NCI-H146 (cell line): ENCODE results near the gene BAIAP3.

Experiments used
- DNase-seq: peaks from one replicate; lab custom pipeline; 2025; lab: John Stamatoyannopoulos, UW

Gene BAIAP3

GRCh38 chr16:1371054-1371978 lies 37.9 kb downstream of the BAIAP3 start:
- no peak for DNase-seq

GRCh38 chr16:1372292-1372950 lies 39.0 kb downstream of the BAIAP3 start:
- DNase-seq: no peak

GRCh38 chr16:1374418-1375297 lies 41.2 kb downstream of the BAIAP3 start:
- DNase-seq: no peak

DNA sequence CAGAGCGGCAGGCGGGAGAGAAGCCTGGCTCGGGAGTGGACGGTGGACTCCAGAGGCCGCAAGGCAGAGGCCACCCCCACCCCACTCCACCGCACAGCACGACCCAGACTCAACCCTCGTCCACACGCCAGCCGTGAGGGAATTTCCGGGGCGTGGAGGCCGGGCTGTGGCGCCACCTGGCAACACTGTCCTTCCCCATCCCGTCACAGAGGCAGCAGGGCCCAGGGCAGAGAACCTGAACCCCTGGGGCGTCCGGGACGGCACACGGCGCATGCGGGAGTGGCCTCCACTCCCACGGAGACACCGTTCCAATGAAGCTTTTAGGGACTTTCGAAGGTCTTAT lies 41.8 kb downstream of the BAIAP3 start:
- no peak for DNase-seq

GRCh38 chr16:1375741-1376410 lies 42.4 kb downstream of the BAIAP3 start:
- no peak for DNase-seq

DNA sequence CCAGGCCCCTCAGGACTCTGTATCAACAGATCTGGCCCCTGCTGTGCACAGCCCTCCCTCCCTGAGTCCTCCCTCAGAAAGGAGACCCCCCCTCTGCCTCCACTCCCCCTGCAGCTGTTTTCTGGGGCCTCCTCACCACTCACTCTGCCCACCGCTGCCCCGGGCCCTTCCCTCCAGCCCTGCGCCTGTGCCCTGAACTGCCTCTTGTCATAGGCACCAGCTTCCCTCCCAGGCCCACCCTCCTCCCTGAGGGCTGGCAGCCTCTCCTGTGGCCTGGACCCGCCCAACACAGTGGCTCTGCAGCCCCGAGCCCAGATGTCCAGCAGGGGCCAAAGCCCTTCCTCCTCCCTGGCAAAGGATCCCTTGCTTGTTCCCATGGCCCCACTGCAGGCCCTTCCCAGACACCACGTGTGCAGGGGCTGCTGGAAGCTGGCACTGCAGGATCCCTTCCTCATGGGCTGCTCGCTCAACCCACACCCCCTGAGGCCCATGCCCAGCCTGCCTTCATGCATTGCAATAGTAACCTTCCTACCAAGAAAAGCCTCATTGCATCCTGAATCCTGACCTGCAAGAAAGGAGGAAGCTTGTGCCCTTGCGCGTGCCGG lies 44.1 kb downstream of the BAIAP3 start:
- no peak for DNase-seq

DNA sequence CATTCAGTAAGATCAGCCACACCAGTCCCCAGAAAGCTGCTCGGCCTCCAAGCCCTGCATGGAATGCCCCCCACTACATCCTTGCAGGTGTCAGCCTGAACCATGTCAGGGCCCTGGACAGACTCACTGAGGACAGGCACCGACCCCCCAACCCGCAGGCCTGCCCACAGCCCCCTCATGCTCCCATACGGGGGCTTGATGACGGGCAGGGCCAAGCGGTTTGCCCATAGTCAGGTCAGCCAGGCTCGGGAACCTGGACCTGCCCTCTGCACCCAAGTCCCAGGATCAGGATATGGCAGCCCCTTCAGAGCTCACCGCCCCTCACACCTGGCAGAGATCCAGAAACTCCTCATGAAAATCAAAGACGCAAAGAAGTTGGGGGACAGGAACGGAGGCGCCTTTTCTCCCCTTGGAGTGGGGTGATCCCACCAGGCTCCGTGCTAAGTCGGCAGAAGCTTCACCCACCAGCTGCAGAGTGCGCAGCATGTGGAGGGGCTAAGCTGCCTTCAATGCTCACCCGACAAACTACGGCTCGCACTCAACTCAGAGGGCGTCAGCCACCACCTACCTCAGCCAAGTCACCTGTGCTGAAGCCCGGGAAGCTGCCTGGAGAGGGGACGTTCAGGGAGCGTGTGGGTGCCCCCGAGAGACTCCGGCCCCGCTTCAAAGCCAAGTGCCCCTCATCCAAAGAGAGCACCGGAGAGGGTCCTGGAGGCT lies 44.8 kb downstream of the BAIAP3 start:
- DNase-seq: no peak

- DNase-seq: peak; percentile 56
Observed at GRCh38 chr16:1378804-1379303, 45.4 kb downstream of the BAIAP3 start.

- DNase-seq: peak; percentile 81
Observed at GRCh38 chr16:1379304-1380076, 46.0 kb downstream of the BAIAP3 start.

DNA sequence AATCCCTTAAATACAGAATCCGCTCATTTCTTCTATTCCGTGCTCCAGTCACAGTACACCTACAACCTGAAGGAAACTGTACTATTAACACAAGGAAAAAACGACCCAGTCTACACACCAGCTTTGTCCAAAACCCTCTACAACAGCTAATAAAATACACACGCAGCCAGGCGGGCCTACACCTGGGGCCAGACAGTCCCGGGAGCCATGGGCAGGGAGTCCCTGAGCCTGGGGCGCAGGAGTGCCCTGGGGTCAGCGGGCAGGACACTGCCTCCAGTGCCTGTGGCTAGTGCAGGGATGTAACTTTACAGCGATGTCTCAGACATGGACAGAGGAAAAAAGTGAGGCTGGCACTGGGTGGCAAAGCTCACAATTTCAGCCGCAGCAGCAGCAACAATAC lies 46.8 kb downstream of the BAIAP3 start:
- DNase-seq: no peak

DNA sequence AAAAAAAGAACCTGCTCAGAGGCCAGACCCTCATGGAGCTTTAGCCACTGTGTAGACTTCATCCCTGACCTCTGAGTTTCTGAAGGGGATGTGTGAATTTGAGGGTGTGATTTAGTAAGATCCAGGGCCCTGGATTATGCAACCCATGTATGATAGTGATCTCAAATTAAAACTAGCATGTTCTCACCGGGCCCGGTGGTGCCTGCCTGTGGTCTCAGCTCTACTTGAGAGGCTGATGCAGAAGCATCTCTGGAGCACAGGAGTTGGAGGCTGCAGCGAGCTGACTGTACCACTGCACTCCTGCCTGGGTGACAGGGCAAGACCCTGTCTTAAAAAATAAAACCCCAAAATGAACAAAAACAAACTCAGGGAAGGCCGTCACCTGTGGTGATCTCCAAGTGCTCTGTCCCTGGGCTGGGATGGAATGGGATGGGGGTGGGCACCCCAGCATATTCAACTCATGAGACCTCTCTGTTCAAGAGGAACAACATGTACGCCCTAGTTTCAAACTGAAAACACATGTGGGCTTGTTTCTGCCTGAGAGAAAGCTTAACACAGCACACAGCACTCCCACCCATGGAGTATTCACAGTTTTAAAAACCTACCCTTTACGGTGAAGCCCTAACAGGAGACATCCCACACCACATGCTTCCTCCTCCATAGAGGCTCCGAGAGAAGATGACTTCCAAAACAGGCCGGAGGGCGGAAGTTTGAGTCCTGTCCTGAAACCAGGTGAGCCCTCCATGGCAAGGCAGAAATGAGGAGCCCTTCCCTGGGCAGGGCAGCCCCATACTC lies 48.4 kb downstream of the BAIAP3 start:
- DNase-seq: no peak

- no peak for DNase-seq
Observed at GRCh38 chr16:1383556-1383955, 50.1 kb downstream of the BAIAP3 start.

- no peak for DNase-seq
Observed at GRCh38 chr16:1385232-1385631, 51.8 kb downstream of the BAIAP3 start.

- DNase-seq: no peak
Observed at GRCh38 chr16:1387331-1387730, 53.9 kb downstream of the BAIAP3 start.

GRCh38 chr16:1389762-1390161 lies 56.3 kb downstream of the BAIAP3 start:
- DNase-seq: no peak

- DNase-seq: no peak
Observed at GRCh38 chr16:1390239-1390779, 56.9 kb downstream of the BAIAP3 start.

GRCh38 chr16:1392826-1393225 lies 59.4 kb downstream of the BAIAP3 start:
- no peak for DNase-seq

- no peak for DNase-seq
Observed at GRCh38 chr16:1393613-1394176, 60.2 kb downstream of the BAIAP3 start.
